Adrenal gland (tissue), 5 donors: ENCODE measurements around the gene GPR27.

Source experiments
- POLR2A ChIP-seq, 2 donors: fragments of 450-650 bp; IDR thresholded peaks; one replicate each; pipeline ENCODE4 v1.6.1; 2017; ENCODE audit warnings: antibody characterized with exemption in 2 of 2, mild to moderate bottlenecking in 2 of 2, moderate library complexity in 1 of 2
- TF ChIP-seq, protein P1 (sequence below), 6 experiments: fragments of 450-650 bp in 4 of 6; fragments of 200-600 bp in 2 of 6; sonication (generic) in 1 of 6; IDR thresholded peaks; 1 replicate in 5 of 6; 2 replicates in 1 of 6; pipeline versions ENCODE4 v1.5.1 to v1.8.0; 2016 to 2021; ENCODE audit warnings: antibody characterized with exemption in 6 of 6, mild to moderate bottlenecking in 2 of 6, moderate library complexity in 1 of 6
- donor health status: DM: no; HTN: no; CAD: no.

DNA sequence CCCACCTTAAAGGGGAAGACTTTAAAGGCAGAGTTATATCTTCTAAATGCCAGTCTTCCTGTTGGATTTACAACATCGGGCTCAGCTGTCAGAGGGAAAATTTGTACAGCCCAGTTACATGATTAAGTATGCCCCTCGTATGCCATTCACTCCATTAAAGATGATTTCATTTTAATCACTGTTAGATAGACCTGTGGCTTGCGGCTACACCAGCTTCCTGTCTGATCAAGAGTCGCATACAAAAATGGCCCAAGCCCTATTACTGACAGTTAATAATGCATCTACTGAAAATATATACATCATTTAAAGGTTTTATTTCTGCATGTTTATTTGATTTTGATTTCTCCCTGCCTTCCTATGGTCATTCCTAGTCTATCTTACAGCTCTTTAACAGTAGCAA, 35.6 kb upstream of the GPR27 start:
- TF ChIP-seq, protein P1, sequence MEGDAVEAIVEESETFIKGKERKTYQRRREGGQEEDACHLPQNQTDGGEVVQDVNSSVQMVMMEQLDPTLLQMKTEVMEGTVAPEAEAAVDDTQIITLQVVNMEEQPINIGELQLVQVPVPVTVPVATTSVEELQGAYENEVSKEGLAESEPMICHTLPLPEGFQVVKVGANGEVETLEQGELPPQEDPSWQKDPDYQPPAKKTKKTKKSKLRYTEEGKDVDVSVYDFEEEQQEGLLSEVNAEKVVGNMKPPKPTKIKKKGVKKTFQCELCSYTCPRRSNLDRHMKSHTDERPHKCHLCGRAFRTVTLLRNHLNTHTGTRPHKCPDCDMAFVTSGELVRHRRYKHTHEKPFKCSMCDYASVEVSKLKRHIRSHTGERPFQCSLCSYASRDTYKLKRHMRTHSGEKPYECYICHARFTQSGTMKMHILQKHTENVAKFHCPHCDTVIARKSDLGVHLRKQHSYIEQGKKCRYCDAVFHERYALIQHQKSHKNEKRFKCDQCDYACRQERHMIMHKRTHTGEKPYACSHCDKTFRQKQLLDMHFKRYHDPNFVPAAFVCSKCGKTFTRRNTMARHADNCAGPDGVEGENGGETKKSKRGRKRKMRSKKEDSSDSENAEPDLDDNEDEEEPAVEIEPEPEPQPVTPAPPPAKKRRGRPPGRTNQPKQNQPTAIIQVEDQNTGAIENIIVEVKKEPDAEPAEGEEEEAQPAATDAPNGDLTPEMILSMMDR (IDR thresholded peaks at IDR 0.05) = no peak
- no peak for TF ChIP-seq POLR2A (IDR thresholded peaks at IDR 0.05)
